T-helper 2 cell (primary cell): ENCODE data around the gene NOB1.
A peak's percentile ranks its signal among the peaks of the same experiment; 100 is the strongest.
"Not testable (repeated sequence)": the region's sequence is repeated elsewhere in the genome, so short reads cannot be mapped to it uniquely, and the experiment has no call there.

Experiments used
- DNase-seq, 5 experiments: peaks; one replicate each; pipeline versions ENCODE4 v3.0.0 to v3.0.0-alpha.2; 2012 to 2022
- total RNA-seq, 2 donors: gene quantifications; one replicate each; lab custom pipeline; 2026; lab: John Stamatoyannopoulos, UW

NOB1 gene
- total RNA-seq = 22.1 to 24.8 reads per million in 2 donors

DNA sequence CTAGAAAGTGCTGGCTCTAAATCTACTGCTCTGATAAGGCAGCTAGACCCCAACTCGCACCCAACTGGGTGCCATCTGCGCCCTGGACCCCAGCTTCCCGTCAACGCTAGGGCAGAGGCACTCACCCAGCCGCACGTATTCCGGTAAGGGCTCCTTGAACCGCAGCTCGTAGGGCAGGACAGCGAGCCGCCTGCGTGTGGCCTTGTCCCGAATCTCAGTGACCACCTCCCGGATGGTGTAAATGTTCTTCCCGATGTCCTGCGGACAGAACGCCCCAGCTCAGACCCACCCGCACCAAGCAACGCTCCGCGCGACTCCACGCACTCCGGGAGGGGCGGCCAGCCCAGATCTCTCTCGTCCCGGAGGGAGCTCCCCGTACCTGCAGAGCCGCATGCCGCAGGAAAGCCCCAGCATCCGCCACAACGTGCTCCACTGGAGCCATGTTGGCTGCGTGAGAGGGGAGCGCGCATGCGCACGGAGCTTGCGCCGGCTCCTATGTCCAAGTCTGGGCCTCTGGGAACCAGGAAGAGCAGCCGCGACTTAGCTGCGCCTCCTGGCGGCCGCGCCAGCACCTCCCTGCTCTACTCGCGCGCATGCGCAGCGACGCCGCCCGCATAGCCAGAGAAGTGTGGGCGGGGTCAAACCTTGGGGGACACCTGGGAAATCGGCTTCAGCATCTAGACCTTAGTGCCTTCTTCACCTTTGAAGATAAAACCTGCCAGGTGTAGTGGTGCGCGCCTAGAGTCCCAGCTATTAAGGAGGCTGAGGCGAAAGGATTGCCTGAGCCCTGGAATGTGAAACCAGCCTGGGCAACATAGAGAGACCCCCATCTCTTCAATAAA lies at the start of gene NOB1:
NOB1 (minus strand) TSS at position 458 of the 842 bp plus-strand sequence; CDS start at position 442, 16 bp downstream.
- DNase-seq = peak; percentile 94 to 97 (median 97)

DNA sequence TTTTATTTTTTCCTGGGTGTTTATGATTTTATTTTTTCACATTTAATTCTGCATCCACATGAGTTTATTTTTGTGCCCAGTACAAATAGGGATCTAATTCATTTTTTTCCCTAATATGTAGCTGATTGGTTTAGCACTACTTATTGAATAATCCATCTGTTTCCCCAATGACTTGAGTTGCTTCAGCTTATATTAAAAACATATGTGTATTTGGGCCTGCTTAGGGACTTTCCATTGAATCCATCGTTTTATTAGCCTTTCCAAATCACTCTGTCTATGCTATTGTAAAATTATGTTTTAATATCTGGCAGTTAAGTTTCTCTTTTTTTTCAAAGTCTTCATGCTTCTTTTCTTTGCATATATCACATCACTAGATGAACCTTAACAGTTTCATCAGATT lies 49.6 kb upstream of the NOB1 start:
- DNase-seq = no peak

DNA sequence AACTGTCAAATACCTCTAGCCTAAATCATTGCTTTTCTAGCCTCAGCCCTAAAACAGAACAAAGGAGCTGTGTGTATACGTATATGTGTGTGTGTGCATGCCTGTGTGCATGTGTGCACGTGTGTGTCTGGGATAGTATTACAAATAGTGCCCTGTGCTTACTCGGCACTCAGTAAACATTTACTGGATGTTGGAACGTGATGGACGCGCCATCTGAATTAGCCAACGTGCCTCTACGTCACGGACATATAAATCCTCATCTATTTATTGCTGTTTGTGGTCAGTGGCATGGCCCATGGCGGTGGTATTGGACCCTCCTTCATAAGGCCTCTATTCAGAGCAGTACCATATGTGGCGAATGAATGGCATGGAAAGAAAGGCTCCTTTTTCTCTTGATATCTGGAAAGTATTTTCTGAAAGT lies 44.9 kb upstream of the NOB1 start:
- no peak for DNase-seq

DNA sequence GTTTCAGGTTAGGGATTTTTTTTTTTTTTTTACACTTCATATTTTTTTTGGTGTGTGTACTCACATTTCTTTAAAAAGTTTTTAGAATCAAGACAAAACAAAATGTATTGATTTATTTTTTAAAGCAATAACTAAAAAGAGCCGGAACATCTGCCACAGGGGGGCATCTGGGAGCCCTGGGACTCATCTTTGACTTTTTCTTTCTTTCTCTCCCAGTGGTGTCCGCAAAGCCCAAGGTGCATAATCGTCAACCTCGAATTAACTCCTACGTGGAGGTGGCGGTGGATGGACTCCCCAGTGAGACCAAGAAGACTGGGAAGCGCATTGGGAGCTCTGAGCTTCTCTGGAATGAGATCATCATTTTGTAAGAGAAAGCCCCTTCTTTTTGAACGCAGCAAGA lies 43.7 kb upstream of the NOB1 start:
- DNase-seq = no peak

DNA sequence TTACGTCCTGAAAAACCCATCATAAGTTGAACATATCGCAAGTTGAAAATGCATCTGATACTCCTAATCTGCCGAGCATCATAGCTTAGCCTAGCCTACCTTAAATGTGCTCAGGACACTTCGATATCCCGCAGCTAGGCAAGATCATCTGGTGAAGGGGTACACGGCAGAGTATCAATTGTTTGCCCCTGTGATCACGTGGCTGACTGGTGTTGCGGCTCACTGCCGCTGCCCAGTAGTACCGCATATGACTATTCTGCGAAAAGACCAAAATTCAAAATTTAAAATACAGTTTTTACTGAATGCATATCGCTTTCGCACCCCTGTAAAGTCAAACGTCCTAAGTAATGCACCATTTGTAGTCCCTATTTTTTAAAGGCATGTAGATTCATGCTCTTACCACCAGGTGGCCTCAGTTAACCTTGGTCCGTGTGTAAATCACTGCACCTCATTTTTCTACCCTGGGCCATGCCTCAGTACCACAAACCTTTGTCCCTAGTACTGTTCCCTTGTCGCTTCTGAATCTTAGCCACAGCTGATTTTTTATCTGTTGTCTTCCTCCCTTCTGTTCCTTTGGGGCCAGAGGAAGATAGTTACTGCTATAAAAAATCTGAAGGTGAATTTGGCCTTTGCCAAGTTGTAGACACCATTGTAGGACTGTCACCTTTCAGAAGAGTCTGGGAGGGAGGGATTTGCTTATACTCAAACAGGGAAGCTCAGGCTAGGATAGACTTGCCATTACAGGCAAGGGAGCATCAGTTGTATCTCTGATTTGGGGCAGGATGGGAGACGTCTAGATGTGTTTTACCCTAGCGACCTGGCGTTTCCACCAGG lies 41.8 kb upstream of the NOB1 start:
- DNase-seq = peak in 3 of 5 experiments; percentile 1 to 65 (median 6)

DNA sequence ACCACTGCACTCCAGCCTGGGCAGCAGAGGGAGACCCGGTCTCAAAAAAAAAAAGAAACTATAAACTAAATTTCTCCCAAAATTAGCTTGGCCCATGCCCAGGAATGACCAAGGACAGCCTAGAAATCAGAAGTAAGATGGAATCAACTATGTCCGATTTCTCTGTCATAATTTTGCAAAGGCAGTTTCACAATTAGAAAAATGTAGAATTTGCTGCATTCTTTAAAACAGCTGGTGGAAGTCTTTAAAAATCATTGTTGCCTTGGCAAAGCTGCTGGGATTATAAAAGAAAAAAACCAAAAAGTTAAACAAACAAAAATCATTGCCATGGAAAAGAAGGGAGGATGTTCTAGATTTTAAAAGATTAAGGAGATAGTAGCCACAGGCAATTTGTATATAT lies 39.8 kb upstream of the NOB1 start:
- DNase-seq = no peak

DNA sequence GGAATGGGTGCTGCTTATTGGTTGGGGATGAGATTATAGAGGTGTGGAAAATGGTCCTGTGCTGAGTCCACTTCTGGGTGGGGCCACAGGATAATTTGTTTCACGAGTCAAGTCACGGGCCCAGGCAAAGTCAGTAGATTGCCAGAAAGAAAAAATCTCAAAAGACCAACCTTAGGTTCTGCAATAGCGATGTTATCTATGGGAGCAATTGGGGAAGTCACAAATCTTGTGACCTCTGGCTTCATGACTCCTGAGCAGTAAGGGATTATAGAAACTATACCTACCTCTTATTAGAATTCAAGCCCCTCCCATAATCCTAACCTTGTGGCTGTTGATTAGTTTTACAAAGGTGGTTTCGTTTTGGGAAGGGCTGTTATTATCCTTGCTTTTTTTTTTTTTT lies 38.8 kb upstream of the NOB1 start:
- no peak for DNase-seq

DNA sequence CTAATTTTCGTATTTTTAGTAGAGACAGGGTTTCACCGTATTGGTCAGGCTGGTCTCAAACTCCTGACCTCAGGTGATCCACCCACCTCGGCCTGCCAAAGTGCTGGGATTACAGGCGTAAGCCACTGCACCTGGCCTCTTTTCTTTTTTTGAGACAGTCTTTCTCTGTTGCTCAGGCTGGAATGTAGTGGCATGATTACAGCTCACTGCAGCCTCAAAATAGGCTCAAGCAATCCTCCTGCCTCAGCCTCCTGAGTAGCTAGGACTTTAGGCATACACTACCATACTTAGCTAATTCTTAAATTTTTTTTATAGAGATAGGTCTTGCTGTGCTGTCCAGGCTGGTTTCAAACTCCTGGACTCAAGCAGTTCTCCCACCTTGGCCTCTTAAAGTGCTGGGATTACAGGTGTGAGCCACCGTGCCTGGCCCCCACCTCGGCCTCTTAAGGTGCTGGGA lies 36.7 kb upstream of the NOB1 start:
- not testable (repeated sequence) for DNase-seq

DNA sequence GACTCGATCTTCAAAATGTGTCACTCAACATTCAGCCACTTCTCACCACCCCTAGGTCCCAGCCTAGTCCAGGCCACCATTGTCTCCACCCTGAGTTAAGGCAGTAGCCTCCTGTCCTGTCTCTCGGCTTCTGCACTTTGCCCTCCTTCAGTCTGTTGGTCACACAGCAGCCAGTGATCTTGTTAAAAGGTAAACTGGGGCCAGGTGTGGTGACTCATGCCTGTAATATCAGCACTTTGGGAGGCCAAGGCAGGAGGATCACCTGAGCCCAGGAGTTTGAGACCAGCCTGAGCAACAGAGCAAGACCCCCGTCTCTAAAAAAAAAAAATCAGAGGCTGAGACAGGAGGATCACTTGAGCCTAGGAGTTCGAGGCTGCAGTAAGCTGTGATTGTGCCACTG lies 33.2 kb upstream of the NOB1 start:
- DNase-seq = no peak

DNA sequence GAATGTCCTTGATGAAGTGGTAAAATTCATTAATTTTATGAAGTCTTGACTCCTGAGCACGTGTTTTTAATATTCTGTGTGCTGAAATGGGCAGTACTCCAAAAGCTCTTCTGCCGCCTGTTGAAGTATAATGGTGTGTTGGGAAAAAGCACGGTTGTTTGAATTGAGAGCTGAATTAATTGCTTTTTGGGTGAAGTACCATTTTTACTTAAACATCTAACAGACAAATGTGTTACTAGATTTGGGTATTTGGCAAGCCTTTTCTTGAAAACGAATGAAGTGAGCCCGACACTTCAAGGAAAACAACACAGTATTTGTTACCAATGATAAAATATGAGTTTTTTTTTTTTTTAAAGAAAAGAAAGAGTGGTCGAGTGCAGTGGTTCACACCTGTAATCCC lies 29.9 kb upstream of the NOB1 start:
- no peak for DNase-seq

DNA sequence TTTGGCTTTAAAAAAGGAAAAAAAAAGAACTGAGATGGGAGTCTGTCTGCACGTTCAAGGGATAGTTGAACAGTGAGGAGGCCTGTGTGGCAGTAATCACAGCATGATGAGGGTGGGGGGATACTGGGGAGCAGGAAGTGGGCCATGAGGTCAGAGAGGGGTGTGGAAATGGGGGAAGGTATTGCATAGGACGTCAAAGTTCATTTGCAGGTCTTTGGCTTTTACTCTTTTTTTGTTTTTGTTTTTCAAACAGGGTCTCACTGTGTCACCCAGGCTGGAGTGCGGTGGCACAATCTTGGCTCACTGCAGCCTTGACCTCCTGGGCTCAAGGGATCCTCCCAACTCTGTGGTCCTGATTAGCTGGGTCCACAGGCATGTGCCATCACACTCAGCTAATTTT lies 26.4 kb upstream of the NOB1 start:
- peak in 1 of 5 experiments; percentile 14 for DNase-seq

DNA sequence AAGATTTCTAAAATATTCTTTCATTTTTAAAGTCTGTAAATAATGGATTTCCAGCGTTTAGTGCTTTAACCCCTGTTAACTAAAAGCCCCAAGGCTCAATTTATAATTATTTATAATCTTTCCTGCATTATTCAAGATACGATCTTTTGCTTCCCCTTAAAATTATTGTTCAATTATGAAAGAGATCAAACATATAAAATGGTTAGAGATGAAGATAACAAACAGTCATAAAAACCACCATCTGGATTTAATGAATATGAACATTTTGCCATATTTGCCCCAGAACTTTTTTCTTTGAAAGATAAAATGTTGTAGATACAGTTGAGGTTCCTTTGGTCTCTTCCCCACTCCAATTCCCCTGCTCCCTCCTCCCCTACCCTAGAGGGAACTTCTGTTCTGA lies 25.0 kb upstream of the NOB1 start:
- no peak for DNase-seq

DNA sequence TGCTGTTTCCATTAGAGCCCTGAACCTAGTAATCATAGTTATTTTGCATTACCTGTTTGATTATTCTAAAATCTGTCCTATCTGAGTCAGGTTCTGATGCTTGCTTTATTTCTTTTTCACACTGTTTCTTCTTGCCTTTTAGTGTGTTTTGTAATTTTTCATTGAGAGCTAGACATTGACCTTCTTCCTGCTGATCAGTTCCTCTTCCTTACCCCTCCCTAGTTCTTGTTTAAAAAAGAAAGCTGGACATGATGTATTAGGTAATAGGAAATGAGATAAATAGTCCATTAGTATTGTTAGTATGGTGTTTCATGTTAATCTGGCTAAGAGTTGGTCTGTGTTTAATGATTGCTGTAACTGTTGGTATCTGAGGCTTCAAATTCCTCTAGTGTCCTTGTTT lies 20.8 kb upstream of the NOB1 start:
- no peak for DNase-seq

DNA sequence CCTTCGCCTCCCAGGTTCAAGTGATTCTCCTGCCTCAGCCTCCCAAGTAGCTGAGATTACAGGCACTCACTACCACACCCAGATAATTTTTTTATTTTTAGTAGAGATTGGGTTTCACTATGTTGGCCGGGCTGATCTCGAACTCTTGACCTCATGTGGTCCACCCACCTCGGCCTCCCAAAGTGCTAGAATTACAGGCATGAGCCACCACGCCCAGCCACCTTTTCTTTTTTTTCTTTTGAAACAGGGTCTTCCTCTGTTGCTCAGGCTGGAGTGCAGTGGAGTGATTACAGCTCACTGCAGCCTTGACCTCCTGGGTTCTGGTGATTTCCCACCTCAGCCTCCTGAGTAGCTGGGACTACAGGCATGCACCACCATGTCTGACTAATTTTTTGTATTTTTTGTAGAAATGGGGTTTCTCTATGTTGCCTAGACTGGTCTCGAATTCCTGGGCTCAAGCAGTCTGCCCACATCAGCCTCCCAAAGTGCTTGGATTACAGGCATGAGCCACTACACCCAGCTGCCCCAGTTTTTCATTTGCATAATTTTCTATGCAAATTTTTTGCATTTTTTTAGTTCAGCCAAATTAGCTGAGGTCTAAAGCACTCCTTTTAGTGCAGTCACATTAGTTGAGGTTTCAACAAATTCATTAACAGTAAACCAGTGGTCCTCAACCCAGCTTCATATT lies 18.7 kb upstream of the NOB1 start:
- no peak for DNase-seq

DNA sequence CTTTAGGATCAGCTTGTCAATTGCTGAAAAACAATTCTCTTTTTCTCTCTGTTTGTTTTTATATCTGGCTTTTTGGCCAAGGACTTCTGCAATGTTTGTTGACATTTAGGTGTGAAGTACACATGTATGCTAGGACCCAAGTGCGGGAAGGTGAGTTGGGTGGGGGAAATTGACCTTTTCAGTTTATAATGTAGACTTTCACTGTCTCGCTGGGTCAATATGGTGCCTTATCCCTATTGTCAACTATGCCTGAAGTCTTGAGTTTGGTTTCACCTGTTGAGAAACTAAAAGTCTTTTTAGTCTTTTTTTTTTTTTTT lies 16.9 kb upstream of the NOB1 start:
- DNase-seq = no peak

DNA sequence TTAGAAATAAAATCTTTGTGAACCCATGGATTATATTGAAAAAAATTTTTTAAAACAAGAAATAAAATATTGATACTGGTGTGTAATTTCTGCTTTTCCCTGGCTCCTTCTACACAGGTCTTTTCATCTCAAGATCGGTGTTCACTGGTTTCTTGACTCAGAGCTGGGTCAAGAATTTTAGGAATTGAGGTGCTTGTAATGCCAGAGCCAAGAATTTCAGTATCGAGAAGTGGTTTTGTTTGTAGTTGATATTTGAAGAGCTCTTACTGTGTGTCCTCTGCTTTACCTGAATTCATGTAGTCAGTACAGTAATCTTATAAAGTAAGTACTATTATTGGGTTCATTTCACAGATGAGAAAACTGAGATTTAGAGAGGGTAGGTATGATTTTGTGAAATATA lies 14.7 kb upstream of the NOB1 start:
- no peak for DNase-seq

DNA sequence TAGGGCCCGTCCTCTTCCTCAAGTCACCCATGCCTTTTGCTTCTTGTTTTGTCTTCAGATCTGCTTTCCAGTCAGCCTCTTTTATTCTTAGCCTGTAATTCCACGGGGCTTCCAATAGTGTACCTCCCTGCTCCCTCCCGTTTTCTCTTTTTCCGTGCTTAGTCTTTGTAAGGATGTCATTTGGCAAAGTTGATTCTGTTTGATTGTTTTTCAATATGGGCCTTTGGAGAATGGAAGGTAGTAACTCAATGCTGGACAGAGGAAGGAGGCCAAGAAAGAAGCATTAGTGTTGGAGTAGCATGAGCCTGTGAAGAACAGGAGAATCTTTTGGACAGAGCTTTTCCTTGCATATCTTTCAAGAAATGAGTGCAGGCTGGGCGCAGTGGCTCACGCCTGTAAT lies 13.9 kb upstream of the NOB1 start:
- DNase-seq = no peak

DNA sequence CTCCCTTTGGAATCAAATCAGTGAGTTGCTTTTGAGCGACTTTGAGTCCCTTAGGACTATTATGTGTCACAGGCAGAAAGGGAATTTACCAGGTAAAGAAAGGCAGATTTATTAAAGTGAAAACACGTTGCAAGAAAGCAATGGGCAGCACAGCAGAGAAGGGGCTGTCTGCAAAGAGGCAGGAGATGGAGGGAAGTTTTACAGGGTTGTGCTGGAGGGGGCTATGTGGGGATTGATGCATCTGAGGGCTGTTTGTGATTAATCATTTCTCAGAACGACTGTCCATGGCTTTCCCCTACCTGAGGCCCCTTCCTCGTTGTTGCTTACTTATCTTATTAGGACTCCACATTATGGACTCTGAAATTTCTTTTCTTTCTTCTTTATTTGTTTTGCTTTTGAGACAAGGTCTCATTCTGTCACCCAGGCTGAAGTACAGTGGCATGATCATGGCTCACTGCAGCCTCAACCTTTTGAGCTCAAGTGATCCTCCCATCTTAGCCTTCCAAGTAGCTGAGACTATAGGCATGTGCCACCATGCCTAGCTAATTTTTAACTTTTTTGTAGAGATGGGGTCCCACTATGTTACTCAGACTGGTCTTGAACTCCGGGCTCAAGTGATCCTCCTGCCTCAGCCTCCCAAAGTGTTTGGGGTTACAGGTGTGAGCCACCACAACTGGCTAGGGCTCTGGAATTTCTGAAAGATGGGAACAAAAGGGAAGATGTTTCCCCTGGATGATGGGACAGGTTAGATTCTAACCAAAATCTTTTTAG lies 12.9 kb upstream of the NOB1 start:
- no peak for DNase-seq

DNA sequence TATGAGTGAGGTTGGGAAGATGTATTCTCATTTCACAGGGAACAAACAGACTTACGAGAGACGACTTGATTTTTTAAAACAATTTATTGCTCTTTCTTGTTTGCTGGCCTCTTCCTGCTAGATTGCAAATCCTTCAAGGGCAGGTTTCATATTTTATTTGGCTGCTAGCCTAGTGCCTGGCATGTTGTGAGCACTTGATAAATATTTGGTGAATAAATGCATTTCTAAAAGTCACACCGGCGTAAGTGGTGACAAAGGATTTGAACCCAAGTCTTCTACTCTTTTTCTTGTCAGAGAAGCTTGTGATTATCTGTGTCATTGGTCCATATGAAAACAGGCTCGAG lies 8.8 kb upstream of the NOB1 start:
- DNase-seq = no peak

DNA sequence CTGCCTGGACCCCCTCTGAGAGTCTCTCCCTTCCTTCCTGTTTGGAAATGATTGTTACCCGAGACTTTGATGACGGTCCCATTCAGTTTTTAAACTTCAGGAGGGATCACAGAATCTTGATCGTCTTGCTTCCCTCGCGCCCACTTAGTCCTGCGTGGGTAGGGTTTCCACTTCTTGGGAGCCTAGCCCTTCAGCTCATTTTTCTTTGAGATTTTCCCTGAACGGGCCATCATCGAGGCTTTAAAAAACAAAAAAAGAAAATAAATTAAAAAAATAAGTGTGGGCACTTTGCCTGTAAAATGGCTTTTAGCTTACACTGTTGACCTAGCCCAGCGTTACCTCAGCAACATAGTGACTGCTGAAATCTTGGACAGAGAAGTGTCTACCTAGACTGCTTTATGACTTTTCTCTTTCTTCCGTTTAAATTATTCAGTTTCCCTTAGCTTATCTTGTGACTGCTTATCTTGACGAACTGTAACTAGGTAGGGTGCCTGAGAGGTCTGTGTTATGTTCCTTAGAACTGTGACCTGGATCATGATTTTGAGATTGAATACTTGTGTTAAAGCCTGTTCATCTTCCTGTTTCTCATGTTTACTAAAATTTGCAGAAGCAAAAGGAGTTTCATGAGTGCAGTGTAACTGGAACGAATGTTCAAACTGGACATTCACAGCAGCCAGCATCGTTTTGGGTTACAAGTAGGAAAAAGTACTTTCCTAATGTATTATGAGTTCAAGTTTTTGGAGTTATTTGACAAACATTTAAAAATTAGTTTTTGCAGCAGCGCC lies 8.3 kb upstream of the NOB1 start:
- DNase-seq = peak in 2 of 5 experiments; percentile 4 to 77

DNA sequence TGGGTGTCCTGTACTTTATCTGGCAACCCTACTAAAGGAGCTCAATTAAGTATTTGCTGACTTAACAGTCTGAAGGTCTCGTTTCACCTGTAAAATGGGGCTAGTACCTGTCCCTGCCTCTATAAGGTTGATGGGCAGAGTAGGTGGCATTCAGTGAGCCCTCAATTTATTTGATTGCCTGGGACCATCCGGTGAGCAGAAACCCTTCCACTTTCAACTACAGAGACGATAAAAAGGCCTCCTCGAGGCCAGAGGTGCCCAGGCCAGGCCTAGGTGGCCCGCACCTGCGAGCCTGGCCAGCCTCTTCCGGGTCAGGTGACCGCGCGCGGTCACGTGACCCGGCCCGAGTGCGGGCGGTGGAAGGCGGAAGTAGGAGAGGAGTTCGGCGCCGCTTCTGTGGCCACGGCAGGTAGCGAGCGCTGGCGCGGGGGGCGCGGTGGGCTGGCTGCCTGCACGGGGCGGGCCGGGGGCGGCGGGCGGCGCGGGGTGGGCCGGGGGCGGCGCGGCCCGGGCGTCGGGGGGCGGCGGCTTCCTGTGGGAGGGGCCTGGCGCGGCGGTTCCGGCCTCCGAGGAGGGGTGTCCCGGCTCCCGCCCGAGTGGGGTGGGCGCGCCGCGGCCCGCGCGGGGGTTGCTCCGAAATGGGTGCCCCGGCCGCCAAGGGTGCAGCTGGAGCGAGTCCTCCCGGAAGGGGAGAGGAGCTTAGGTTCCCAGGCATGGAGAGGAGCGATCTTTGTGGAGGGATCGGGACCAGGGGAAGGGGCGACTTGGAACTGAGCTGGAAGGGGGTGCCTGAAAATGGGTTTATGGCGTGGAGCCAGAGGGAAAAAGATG lies 7.5 kb upstream of the NOB1 start, which contains the start of gene WWP2:
WWP2 (plus strand) TSS at position 350 of the 831 bp plus-strand sequence. CDS start 24,679 bp downstream, outside the sequence.
- DNase-seq = peak; percentile 60 to 89 (median 71)
